ENCODE measurements around the gene NDUFA8. TPM values are rescaled to one million over a fixed set of nuclear protein-coding genes. Genes with fewer than 3 reads are reported as not detected.

The NDUFA8 gene
- total RNA-seq, 4 donors from 2014 or later = 40.6 to 48.0 (median 45.7) TPM

DNA sequence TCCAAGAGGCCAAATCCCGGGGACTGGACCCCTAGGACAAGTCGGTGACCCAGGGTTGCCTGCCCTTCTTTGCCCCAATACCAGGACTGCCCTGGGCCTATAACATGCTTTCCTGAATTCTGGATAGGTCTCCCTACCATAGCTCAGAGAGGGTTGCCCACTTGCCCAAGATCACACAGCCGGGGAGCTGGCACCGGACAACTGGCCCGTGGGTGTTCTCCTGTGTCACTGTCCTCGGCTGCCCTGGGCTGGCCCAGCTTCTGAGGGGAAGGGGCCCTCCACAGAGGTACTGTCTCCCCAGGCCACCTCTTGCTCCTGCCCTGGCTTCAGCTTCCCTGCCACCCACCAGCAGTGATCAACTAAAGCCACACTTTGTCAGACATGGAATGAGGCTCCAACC lies 37.6 kb downstream of the NDUFA8 start:
- DNase-seq = no peak
- no peak for TF ChIP-seq POLR2A (IDR thresholded peaks at IDR 0.05)
- no peaks in the 10 kb centered on the region for H3K9me3 ChIP-seq
- peaks cover 20 to 31% (median 20%) of the 10 kb centered on the region in 3 donors for H3K4me1 ChIP-seq
- peaks cover 0 to 28% (median 5%) of the 10 kb centered on the region in 4 donors for H3K27me3 ChIP-seq
- no peak overlapping the region for H3K27ac ChIP-seq
- no peaks in the 10 kb centered on the region for H3K36me3 ChIP-seq
- WGBS, 2 donors = 90 to 100% methylated on average over 1 to 5 of the region's 6 CpGs
- no peak overlapping the region for H3K4me3 ChIP-seq
- intact Hi-C loops (cut with DNase I) = loop anchor here (5.0 to 10.0 kb wide), 3 partner anchors 230 to 683 kb away; partner anchors contain the start of gene OR1K1

GRCh38 chr9:122121391-122121790 lies 38.2 kb downstream of the NDUFA8 start:
- no CpG with 5 or more reads among the region's 10 CpGs for WGBS, 2 donors
- Histone ChIP-seq H3K36me3 (no peaks in the 10 kb centered on the region), H3K27me3 (peaks cover 0 to 23% (median 4%) of the 10 kb centered on the region in 4 donors), H3K9me3 (no peaks in the 10 kb centered on the region), H3K4me1 (peaks cover 14 to 26% (median 15%) of the 10 kb centered on the region in 3 donors), H3K4me3 (no peak overlapping the region), H3K27ac (no peak overlapping the region)
- intact Hi-C loops (cut with DNase I) = loop anchor here (5.0 to 10.0 kb wide), 3 partner anchors 231 to 683 kb away; partner anchors contain the start of gene OR1K1
- no peak for DNase-seq
- no peak for TF ChIP-seq POLR2A (IDR thresholded peaks at IDR 0.05)
- TF ChIP-seq, protein P1, sequence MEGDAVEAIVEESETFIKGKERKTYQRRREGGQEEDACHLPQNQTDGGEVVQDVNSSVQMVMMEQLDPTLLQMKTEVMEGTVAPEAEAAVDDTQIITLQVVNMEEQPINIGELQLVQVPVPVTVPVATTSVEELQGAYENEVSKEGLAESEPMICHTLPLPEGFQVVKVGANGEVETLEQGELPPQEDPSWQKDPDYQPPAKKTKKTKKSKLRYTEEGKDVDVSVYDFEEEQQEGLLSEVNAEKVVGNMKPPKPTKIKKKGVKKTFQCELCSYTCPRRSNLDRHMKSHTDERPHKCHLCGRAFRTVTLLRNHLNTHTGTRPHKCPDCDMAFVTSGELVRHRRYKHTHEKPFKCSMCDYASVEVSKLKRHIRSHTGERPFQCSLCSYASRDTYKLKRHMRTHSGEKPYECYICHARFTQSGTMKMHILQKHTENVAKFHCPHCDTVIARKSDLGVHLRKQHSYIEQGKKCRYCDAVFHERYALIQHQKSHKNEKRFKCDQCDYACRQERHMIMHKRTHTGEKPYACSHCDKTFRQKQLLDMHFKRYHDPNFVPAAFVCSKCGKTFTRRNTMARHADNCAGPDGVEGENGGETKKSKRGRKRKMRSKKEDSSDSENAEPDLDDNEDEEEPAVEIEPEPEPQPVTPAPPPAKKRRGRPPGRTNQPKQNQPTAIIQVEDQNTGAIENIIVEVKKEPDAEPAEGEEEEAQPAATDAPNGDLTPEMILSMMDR (IDR thresholded peaks at IDR 0.05) = no peak

- Histone ChIP-seq H3K27ac (no peak overlapping the region), H3K27me3 (peaks cover 0 to 17% (median 0%) of the 10 kb centered on the region in 4 donors), H3K9me3 (no peaks in the 10 kb centered on the region), H3K4me1 (peaks cover 6 to 17% (median 6%) of the 10 kb centered on the region in 3 donors), H3K4me3 (no peak overlapping the region), H3K36me3 (no peaks in the 10 kb centered on the region)
- DNase-seq = no peak
- 62 to 73% methylated on average over 4 to 5 of the region's 10 CpGs for WGBS, 2 donors
- no peak for TF ChIP-seq POLR2A (IDR thresholded peaks at IDR 0.05)
- TF ChIP-seq, protein P1 (IDR thresholded peaks at IDR 0.05) = no peak
- intact Hi-C loops (cut with DNase I) = loop anchor here (5.0 to 10.0 kb wide), 3 partner anchors 232 to 684 kb away; partner anchors contain the start of gene OR1K1
Measured at GRCh38 chr9:122120316-122121071, 39.1 kb downstream of the NDUFA8 start.

GRCh38 chr9:122119721-122120120 lies 39.9 kb downstream of the NDUFA8 start:
- H3K36me3 ChIP-seq = no peaks in the 10 kb centered on the region
- H3K27me3 ChIP-seq = peaks cover 0 to 15% (median 0%) of the 10 kb centered on the region in 4 donors
- H3K4me3 ChIP-seq = no peak overlapping the region
- DNase-seq = no peak
- no peak overlapping the region for H3K27ac ChIP-seq
- no peaks in the 10 kb centered on the region for H3K9me3 ChIP-seq
- 93 to 97% methylated on average over 4 to 5 of the region's 5 CpGs for WGBS, 2 donors
- intact Hi-C loops (cut with DNase I) = loop anchor here (5.0 to 10.0 kb wide), 3 partner anchors 233 to 685 kb away; partner anchors contain the start of gene OR1K1
- TF ChIP-seq, protein P1 (IDR thresholded peaks at IDR 0.05) = no peak
- TF ChIP-seq POLR2A (IDR thresholded peaks at IDR 0.05) = no peak
- peaks cover 0 to 10% (median 6%) of the 10 kb centered on the region in 3 donors for H3K4me1 ChIP-seq

DNA sequence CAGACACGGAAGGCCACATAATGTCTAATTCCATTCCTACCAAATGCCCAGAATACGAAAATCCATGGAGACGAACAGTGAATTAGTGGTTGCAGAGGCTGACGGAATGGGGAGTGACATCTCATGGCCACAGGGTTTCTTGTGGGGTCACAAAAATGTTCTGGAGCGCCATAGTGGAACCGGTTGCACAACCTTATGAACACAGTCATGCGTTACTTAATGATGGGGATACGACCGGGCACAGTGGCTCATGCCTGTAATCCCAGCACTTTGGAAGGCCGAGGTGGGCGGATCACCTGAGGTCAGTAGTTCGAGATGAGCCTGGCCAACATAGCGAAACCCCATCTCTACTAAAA lies 40.4 kb downstream of the NDUFA8 start:
- Histone ChIP-seq H3K4me3 (no peak overlapping the region), H3K36me3 (no peaks in the 10 kb centered on the region), H3K9me3 (no peaks in the 10 kb centered on the region), H3K27me3 (peaks cover 0 to 9% (median 0%) of the 10 kb centered on the region in 4 donors), H3K27ac (no peak overlapping the region), H3K4me1 (peaks cover 0 to 10% (median 6%) of the 10 kb centered on the region in 3 donors)
- TF ChIP-seq, protein P1 (IDR thresholded peaks at IDR 0.05) = no peak
- no peak for TF ChIP-seq POLR2A (IDR thresholded peaks at IDR 0.05)
- intact Hi-C loops (cut with DNase I) = no loop called here
- DNase-seq = no peak
- 72 to 89% methylated on average over 7 to 12 of the region's 13 CpGs for WGBS, 2 donors
